HG02938 (cell line): ENCODE measurements around the gene PRAMEF5.
"Not testable (repeated sequence)": the region's sequence is repeated elsewhere in the genome, so short reads cannot be mapped to it uniquely, and the experiment has no call there.

Experiments
- ATAC-seq: cut with Tn5 transposase; IDR thresholded peaks from one replicate; pipeline ENCODE4 v1.9.1; 2021; ENCODE audit warnings: mild to moderate bottlenecking, moderate library complexity; ENCODE audit not compliant: unreplicated experiment

PRAMEF5 gene

DNA sequence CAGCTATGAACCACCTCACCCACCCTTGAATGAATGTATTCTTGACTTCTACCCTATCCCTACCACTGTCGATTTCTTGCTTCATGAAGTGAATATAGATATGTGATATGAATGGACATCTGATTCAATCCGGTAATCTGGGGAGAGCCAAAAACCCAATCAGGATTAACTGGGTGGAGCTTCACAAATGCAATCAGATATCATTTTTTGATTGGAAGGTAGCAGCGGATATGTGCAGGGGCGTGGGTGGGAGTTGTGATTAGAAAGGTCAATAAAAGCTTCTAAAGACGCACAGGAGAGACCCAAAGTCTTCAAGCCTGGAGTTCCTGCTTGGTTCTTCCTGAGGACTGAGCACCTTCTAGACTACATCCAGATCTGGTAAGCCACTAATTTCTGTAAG lies at the start of gene PRAMEF5:
Gene PRAMEF5 (plus strand): TSS at position 301 of the 400 bp plus-strand sequence. CDS start 5,071 bp downstream, outside the sequence.
- ATAC-seq, result not testable (repeated sequence)

DNA sequence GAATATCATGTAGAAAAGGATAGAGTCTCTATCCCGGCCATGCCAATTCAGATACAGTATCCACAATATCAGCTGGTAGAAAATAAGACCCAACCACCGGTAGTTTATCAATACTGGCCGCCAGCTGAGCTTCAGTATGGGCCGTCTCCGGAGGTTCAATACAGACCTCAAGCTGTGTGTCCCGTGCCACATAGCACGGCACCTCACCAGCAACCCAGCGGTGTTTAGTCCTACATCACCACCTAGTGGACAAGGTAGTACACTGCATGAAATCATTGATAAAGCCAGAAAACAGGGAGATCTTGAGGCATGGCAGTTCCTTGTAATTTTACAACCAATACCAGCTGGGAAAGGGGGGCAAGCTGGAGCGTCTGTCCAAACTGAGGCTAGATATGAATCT lies 45.3 kb upstream of the PRAMEF5 start:
- not testable (repeated sequence) for ATAC-seq

DNA sequence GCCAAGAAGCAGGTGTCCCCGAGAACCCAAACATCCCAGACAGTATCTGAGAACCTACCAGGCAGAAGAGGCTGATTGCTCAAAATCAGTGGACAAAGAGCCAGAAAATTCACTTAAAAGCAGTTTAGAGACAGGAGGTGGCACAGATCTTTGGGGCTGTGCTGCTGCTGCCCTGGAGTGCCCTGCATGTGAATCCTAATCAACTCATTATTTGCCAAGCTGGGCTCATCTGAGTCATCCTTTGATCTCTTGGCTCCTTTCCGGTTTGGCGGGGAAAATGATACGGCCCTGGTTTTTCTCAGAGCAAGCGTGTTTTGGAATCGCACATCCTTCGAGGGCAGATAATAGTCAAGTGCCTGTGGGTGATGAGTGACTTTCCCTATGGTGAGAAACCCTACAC lies 37.4 kb upstream of the PRAMEF5 start:
- not testable (repeated sequence) for ATAC-seq

DNA sequence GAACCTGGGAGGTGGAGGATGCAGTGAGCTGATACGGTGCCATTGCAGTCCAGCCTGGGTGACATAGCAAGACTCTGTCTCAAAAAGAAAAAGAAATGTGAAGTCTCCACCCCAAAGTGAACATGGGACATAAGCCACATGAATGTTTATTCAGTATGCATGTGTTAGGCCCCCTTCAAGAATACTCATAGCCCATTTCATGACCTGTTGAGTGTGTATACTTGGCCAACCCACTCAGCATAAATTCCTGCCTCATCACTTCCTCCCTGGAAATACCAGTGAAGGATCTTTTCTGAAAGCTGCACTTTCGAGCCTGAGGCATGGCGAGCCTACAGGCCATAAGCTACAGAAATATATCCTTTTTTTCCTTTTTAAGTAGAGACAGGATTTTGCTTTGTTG lies 34.8 kb upstream of the PRAMEF5 start:
- not testable (repeated sequence) for ATAC-seq

DNA sequence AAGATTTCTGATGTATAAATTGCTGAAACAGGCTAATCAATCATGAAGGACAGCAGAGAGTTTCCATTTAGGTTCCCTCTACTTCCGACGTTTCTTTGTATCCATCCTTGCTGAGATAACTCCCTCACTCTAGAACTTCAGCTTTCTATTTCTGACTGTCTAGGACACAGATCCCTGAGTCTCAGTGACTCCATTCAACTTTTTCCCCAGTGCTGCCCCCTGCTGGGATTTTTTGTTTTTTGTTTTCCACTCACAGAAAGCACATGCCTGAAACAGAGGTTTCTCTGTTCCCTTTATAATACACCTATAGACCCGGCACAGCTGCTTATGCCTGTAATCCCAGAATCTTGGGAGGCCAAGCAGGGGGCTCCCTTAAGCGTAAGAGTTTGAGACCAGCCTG lies 31.2 kb upstream of the PRAMEF5 start:
- not testable (repeated sequence) for ATAC-seq

DNA sequence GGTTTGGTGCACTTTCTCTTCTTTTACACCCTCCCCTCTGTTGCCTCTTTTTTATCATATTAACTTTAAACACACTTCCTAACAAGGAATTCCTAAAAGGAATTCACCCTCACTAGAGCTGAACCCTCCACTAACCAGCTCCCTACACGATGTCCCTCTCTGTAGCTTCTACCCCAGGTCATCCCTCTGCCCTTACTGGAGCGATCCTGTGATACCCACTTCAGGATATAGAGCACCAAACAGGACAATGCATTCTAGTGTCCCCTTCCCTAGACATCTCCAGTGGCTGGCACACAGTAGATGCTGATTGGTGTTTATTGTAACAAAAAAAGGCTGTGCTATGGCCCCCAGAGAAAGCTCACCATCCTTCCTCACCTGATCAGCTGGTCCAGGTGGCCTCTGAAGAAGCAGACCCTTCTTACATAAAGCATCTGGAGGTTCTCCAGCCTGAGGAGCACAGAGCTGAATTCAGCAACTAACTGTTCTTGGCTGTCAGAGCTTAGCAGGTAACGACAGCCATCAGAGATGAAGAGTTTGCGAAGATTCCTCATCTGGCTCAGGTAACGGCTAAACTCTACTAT lies 29.4 kb upstream of the PRAMEF5 start:
- no peak for ATAC-seq

DNA sequence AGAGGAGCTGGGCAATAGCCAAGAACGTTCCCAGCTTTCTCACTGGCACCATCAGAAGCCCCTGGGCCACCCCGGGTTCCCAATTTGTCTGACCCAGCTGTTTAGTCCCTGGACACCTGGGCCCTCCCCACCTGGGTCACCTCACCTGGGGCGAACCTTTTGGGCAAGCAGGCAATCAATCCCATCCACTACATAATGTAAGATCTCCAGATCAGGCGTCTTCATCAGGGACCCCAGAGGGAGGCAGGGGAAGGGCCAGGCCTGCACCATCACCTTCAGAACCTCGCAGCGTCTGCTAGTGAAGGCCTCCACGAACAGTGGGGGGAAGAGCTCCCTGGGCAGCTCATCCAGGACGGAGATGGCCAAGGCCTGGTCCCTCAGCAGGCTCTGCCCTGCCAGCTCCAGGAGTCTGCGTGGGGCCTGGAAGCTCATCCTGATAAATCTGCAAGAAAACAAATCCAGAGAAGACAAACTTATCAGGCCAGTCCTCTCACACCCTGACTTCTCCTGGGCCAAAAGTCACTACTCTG lies 28.3 kb upstream of the PRAMEF5 start, which contains the start of gene PRAMEF18:
Gene PRAMEF18 (minus strand): TSS at position 480 of the 530 bp plus-strand sequence. CDS start 48 bp downstream, at position 432.
- not testable (repeated sequence) for ATAC-seq

DNA sequence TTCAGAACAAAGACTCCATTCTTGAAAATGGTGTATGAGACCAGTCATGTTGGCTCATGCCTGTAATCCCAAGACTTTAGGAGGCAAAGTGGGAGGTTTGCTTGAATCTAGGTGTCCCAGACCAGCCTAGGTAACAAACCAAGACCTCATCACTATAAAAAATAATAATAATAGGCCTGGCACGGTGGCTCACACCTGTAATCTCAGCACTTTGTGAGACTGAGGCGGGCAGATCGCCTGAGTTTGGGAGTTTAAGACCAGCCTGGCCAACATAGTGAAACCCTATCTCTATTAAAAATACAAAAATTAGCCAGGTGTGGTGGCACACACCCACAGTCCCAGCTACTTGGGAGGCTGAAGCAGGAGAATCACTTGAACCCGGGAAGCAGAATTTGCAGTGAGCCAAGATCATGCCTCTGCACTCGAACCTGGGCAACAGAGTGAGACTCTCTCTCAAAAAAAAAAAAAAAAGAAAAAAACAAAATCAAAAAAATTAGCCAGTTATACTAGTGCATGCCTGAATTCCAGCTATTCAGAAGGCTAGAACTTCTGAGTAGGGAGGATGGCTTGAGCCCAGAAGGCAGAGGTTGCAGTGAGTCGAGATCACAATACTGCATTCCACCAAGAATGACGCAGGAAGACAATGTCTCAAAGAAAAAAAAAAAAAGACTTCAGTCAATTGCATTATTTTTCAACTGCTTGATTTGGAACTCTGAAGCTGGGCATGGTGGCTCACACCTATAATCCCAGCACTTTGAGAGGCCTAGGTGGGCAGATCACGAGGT lies 26.5 kb upstream of the PRAMEF5 start:
- ATAC-seq, result not testable (repeated sequence)

DNA sequence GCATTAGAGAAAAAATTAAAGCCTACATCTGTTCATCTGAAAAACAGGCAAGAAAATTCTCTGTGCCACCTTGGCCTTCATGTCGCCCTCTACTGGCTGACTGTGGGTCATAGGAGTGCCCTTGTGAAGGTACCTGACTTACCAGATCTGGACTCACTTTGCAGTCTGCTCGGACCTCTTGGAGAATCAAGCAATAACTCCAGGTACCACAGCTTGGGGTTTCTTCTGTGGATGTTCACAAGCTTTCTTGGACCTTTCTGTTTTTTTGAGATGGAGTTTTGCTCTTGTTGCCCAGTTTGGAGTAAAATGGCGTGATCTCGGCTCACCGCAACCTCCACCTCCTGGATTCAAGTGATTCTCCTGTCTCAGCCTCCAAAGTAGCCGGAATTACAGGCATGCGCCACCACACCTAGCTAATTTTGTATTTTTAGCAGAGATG lies 25.6 kb upstream of the PRAMEF5 start:
- ATAC-seq, result no peak

DNA sequence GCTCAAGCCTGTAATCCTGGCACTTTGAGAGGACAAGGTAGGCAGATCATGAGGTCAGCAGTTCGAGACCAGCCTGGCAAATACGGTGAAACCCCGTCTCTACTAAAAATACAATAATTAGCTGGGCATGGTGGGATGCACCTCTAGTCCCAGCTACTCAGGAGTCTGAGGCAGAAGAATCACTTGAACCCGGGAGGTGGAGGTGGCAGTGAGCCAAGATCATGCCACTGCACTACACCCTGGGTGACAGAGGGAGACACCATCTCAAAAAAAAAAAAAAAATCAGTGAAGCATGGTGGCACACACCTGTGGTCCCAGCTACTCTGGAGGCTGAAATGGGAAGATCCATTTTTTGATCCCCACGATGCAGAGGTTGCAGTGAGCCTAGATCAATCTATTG lies 23.9 kb upstream of the PRAMEF5 start:
- not testable (repeated sequence) for ATAC-seq

DNA sequence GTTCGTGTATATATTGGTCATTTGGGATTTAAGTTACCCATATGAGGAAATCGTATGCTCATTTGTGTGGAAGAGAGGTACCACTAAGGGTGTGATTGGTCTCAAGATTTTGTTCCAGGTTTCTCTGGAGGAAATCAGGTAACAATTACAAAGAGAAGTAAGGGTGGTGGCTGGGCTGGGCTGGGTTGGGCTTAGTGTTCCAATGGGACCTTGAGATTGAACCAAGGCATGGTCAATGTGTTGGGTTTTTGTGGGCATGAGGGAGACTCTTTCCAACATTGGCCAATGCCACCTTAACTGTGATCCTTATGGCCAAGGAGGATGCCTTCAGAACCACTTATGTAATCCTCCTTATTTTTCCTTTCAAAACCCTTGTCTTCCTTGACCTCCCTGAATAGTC lies 23.4 kb upstream of the PRAMEF5 start:
- ATAC-seq, result not testable (repeated sequence)

DNA sequence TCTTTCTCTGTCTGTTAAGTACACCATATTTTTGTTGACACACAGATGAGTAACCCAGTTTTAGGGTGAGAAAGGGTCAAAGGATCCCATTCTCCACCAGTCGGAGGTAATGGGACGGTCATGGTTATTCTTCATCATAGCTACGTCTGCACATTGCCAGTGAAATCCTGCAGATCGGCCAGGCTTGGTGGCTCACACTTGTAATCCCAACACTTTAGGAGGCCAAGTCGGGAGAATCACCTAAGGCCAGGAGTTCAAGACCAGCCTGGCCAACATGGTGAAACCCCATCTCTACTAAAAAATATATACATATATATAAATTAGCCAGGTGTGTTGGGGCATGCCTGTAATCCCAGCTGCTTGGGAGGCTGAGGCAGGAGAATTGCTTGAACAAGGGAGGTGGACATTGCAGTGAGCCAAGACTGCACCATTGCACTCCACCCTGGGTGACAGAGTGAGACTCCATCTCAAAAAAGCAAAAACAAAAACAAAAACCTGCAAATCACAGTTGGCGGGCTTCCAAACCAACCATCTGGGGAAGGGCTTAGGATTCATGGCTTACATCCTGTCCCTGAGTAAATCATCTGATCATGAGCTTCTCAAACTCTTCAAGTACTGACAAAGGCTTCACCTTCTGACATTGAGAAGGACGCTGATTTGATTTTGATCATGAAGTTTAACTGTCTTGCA lies 22.8 kb upstream of the PRAMEF5 start:
- ATAC-seq, result not testable (repeated sequence)

DNA sequence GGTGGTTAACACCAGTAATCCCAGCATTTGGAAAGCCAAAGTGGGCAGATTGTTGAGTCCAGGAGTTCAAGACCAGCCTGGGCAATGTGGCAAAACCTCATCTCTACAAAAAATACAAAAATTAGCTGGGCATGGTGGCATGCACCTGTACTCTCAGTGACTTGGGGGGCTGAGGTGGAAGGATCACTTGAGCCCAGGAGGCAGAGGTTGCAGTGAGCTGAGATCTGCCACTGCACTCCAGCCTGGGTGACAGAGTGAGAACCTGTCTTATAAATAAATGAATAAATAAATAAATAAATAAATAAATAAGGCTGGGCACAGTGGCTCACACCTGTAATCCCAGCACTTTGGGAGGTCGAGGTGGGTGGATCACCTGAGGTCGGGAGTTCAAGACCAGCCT lies 21.9 kb upstream of the PRAMEF5 start:
- ATAC-seq, result not testable (repeated sequence)

DNA sequence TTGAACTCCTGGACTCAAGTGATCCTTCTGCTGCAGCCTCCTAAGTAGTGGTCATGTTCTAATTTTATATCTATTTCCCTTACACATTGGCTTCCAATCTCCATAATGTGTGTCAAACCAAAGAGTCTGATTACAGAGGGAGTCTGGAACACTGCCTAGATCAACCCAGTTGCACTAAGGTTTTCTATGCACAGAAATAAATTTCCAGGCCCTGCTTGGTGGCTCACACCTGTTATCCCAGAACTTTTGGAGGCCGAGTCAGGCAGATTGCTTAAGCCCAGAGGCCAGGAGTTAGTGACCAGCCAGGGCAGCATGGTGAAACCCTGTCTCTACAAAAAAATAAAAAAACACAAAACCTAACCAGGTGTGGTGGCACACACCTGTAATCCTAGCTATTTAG lies 19.9 kb upstream of the PRAMEF5 start:
- ATAC-seq, result not testable (repeated sequence)

DNA sequence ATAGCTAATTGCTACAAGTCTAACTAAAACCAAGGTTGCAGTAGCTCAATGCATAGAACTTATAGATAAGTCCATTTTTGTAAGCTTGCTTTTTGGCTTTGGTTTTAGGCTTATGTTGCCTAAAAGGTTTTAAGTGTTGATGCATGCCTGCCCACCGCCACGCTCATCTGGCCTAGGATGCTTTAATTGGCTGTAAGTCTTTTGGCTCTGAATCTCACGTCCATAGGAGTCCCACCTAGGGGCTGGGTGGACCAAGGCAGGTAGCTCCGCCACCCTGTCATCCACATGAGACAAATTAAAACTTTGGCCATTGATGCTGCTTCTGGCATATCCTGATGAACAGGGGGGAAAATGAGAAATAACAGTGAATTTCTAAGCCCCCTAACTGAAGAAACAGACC lies 16.4 kb upstream of the PRAMEF5 start:
- not testable (repeated sequence) for ATAC-seq

DNA sequence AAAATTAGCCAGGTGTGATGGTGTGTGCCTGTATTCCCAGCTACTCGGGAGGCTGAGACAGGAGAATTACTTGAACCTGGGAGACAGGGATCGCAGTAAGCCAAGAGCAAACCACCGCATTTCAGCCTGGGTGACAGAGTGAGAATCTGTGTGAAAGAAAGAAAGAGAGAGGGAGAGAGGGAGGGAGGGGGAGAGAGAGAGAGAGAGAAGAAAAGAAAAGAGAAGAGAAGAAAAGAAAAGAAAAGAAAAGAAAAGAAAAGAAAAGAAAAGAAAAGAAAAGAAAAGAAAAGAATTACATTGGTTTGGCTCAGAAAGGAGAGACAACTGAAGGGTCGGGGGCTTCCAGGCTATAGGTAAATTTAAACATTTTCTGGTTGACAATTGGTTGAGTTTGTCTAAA lies 14.4 kb upstream of the PRAMEF5 start:
- ATAC-seq, result not testable (repeated sequence)

DNA sequence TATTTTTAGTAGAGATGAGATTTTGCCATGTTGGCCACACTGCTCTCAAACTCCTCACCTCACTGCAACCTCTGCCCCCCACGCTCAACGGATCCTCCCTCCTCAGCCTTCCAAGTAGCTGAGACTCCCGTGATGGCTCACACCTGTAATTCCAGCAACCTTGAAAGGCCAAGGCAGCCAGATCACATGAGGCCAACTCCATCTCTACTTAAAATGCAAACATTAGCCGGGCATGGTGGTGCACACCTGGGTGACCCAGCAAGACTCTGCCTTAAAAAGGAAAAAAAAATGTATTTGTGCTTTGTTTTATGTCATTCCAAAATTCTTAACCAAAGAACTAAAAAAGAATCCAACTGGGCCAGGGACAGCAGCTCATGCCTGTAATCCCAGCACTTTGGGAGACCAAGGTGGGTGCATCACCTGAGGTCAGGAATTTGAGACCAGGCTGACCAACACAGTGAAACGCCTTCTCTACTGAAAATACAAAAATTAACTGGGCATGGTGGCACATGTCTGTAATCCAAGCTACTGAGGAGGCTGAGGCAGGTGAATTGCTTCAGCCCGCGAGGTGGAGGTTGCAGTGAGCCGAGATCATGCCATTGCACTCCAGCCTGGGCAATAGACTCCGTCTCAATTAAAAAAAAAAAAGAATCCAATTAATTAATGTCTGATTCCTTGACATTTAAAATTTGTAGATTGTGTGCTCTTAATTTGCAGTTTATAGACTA lies 10.3 kb upstream of the PRAMEF5 start:
- not testable (repeated sequence) for ATAC-seq

DNA sequence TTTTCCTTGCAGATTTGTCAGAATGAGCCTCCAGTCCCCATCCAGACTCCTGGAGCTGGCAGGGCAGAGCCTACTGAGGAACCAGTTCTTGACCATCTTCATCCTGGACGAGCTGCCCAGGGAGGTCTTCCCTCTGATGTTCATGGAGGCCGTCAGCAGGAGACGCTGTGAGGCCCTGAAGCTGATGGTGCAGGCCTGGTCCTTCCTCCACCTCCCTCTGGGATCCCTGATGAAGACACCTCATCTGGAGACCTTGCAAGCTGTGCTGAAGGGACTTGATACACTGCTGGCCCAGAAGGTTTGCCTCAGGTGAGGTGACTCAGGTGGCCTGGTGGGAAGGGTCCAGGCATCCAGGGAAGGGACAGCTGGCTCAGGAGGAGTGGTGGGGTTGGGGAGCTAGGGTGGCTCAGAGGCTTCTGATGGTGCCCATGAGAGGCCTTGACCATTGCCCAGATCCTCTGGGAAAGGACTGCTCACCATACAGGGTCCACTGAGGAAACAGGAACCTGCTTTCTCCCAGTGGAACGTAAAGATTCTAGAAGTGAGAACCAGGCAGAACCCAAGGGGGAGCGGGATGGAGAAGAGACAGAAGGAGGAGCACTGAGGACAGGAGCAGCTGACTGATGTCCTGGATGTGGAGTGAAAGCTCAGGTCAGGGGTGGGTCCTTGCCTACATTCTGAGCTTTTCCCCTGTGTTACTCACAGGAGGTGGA lies 8.0 kb upstream of the PRAMEF5 start:
- not testable (repeated sequence) for ATAC-seq

DNA sequence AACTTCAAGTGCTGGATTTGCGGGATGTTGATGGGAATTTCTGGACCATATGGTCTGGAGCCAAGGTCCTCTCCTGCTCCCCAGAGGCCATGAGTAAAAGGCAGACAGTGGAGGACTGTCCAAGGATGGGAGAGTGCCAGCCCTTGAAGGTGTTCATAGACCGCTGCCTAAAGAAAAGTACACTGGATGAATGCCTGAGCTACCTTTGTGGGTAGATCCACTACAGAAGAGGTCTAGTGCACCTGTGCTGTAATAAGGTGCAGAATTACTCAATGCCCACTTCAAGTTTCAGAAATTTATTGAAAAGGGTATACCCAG lies 7.5 kb upstream of the PRAMEF5 start:
- ATAC-seq, result not testable (repeated sequence)

DNA sequence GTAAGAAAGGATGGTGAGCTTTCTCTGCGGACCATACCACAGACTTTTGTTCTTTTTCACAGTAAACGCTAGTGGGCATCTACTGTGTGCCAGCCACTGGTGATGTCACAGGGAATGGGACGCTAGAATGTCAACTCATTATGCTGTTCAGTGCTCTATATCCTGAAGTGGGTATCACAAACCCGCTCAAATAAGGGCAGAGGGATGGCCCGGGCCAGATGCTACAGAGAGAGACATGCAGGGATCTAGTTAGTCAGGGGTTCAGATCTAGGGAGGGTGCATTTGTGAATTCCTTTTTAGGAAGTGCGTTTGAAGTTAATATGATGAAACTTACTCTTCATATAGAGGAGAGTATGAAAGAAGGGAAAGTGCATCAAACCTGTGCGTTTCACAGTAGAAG lies 6.9 kb upstream of the PRAMEF5 start:
- not testable (repeated sequence) for ATAC-seq
